Dermis microvascular lymphatic vessel endothelial cell (primary cell): ENCODE measurements around the gene VCPKMT. TPM values are rescaled to one million over a fixed set of nuclear protein-coding genes. Genes with fewer than 3 reads are reported as not detected.

ENCODE experiments used
- DNase-seq, 2 donors: peaks; one replicate each; pipeline versions ENCODE4 v3.0.0 to v3.0.0-alpha.2; 2010; ENCODE audit warnings: low read depth in 2 of 2
- total RNA-seq: library from RNA; depleted of rRNA; stranded (reverse); fragments of >200 nt; gene quantifications from 2 replicates; pipeline ENCODE4 v1.2.1, GENCODE V29; 2014

VCPKMT gene
- total RNA-seq, result 1.9 and 2.8 TPM in 2 replicates

DNA sequence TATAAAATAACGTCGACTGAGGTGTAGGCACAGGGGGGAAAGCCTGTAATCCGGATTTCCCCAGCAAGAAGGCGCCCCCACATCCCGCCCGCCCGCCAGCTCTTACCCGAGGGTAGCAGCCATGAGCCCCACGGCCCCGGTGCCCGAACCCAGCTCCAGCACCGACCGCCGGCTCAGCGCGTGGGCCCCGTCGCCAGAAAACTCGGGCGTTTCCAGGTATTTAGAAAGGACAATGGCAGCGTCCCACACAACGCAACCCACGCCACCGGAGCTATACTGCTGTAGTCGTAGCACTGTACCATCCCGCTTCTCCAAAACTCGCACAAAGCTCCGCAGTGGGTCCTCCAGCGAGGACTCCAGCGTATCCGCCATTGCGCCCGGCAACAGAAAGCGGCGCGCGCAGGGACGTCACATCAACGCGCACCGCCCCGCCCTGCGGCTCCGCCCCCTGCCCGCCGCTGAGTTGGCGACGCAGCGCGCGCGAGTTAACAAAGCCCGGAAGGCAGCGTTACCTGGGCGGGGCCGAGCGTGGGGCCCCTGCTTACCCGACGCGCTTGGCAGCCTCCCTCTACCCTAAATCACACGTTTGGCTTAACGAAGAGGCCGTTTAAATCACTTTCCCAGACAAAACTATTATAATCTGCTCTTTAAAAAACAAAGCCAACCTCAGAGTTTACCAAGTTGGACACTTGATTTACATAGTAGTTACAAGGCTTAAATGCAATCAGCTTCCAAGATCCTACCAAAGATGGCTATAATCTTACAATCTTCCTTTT, at the start of gene VCPKMT:
Gene VCPKMT (minus strand): TSS at position 392 of the 776 bp plus-strand sequence. CDS start 20 bp downstream, at position 372.
- peak; percentile 80 to 94 for DNase-seq

GRCh38 chr14:50156111-50156510, 39.7 kb upstream of the VCPKMT start:
- no peak for DNase-seq

DNA sequence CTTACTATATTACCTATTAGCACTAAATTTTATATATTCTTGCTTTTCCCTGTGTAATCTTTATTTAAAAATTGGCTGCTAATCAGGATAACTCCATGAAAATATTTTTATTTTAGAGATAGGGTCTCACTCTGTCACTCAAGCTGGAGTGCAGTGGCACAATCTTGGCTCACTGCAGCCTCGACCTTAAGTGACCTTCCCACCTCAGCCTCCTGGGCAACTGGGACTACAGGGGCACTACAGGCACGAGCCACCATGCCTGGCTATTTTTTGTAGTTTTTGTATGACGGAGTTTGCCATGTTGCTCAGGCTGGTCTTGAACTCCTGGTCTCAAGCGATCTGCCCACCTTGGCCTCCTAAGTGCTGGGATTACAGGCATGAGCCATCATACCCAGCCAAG, 32.4 kb upstream of the VCPKMT start:
- DNase-seq, result no peak

GRCh38 chr14:50139192-50139591, 22.8 kb upstream of the VCPKMT start:
- DNase-seq, result no peak

- DNase-seq, result no peak
These were observed 11.4 kb upstream of the VCPKMT start for GRCh38 chr14:50127802-50128201.

GRCh38 chr14:50123062-50123461, 6.7 kb upstream of the VCPKMT start:
- DNase-seq, result no peak

DNA sequence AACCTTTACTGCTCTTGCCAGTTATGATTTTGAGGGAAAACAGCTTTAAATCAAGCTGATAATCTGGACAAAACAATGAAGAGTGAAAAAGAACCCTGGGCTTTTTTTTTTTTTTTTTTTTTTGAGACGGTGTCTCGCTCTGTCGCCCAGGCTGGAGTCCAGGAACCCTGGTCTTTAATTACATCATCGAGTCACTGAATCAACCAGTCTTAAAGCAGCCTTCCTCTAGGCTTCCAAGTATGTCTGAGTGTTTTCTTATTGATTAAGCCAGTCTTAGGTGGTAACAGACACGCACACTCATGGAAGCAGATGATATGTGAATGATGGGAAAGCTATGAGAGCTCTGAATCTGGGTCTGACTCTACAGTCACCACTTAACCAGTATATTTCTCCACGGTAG, 5.9 kb upstream of the VCPKMT start:
- DNase-seq, result no peak

- no peak for DNase-seq
These were observed 5.1 kb upstream of the VCPKMT start for GRCh38 chr14:50121486-50121885.

DNA sequence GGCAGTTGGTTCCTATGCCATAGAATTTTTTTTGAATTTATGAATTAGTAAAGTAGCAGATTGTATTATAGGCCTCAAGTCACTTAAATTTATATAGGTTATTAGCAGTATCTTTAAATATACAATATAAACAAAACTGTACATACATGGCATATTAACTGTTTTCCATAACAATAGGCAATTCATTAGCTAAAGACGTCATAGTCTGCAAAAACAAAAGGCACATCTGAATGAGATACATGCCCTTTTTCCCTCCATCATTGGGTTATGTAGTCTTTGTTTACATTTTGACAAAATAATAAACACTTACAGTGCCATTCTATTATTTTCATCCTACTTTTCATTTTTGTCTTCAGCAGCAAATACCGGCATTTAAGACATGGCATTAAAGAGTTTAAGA, 1.1 kb upstream of the VCPKMT start:
- no peak for DNase-seq

GRCh38 chr14:50116966-50117365, 594 bp upstream of the VCPKMT start:
- peak in 1 of 2 donors; percentile 5 for DNase-seq

GRCh38 chr14:50113381-50114035, 2.9 kb downstream of the VCPKMT start:
- no peak for DNase-seq

GRCh38 chr14:50110323-50111037, 5.9 kb downstream of the VCPKMT start:
- no peak for DNase-seq

DNA sequence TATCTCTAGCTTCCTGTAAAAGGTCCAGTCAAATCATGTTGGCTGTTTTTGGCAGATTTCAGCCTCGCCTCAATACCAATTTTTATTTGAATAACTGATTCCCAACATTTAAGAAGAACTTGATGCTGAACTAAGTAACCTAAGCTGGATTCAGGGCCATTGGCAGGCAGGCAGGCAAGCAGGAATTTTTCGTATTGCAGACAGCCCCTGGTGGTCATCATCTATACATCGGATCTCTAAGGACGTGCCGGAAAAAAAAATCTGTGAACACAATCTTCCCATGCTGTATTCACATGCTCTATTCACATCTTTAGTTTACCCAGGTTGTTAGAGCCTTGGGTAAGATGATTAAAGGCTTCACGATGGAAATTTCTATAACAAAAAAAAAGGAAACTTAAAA, 7.0 kb downstream of the VCPKMT start:
- peak in 1 of 2 donors; percentile 38 for DNase-seq

DNA sequence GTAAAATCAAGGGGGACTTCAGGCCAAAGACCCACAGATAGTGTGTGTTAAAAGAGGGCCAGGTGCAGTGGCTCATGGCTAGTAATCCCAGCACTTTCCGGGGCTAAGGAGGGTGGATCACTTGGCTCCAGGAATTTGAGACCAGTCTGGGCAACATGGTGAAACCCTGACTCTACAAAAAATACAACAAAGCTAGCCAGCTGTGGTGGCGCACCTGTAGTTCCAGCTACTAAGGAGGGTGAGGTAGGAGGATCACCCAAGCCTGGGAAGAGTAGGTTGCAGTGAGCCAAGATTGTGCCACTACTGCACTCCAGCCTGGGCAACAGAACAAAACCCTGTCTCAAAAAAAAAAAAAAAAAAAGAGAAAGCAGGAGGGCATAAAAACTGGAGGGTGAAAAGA, 8.5 kb downstream of the VCPKMT start:
- DNase-seq, result no peak

GRCh38 chr14:50106178-50106577, 10.2 kb downstream of the VCPKMT start:
- DNase-seq, result no peak

GRCh38 chr14:50103558-50103957, 12.8 kb downstream of the VCPKMT start:
- DNase-seq, result no peak

GRCh38 chr14:50101417-50101816, 15.0 kb downstream of the VCPKMT start:
- DNase-seq, result no peak

GRCh38 chr14:50100805-50101204, 15.6 kb downstream of the VCPKMT start:
- no peak for DNase-seq

DNA sequence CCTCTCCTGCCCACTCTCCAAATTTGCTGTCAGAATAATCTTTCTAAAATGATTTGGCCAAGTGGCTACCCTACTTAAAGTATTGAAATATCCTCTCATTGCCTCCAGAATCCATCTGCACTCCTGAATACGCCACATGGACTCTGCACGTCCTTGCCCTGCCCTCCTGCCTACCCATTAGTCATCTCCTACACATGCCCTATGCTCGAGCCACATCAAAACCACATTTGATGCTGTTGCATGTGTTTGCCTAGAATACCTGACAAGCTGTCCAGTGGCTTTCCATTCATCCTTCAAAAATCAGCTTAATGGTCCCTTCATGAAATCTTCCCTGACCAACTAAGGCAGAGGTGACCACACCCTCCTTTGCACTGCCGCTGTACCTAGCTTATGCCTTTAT, 17.0 kb downstream of the VCPKMT start:
- DNase-seq, result no peak

- DNase-seq, result no peak
These were observed 20.5 kb downstream of the VCPKMT start for GRCh38 chr14:50095895-50096294.

DNA sequence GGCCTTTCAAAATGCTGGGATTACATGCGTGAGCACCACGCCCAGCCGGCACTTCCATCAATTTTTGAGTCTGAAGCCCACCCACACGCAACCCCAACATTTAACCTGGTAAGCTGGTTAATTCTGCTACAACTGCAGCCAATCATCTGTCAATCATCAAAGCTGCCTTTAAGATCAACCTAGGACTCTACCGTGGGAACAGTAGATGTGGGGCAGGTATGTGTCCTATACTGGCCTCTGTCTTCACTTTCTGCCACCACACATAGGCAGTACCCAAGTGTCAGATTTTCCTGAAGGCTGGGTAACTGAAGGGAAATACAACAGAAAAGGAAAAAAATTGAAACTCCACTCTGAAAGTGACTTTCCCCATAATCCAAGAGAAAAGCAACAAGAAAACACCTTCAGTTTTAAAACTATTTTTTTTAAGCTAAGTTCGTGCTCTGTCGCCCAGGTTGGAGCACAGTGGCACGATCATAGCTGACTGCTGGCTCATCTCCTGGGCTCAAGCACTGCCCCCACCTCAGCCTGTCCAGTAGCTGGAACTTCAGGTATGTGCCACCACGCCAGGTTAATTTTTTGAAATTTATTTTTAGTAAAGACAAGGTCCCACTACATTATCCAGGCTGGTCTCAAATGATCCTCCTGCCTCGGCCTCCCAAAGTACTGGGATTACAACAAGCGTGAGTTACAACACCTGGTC, 22.2 kb downstream of the VCPKMT start:
- no peak for DNase-seq

GRCh38 chr14:50093496-50093895, 22.9 kb downstream of the VCPKMT start:
- DNase-seq, result no peak
